RWPE2 (cell line): ENCODE data around the gene SGPP1.

Experiments used
- ATAC-seq: fragments of 200-7000 bp; cut with Tn5 transposase; 3 replicates; pipeline ENCODE4 v1.9.1; 2021; ENCODE audit warnings: low read depth
- DNase-seq: peaks from one replicate; pipeline ENCODE4 v3.0.0-alpha.2; 2020; ENCODE audit warnings: low spot score
- H3K27ac ChIP-seq: fragments of 450-650 bp; 2 replicates; pipeline ENCODE4 v1.5.1; 2017; ENCODE audit warnings: mild to moderate bottlenecking; ENCODE audit not compliant: poor library complexity, severe bottlenecking
- H3K27me3 ChIP-seq: fragments of 250-450 bp; sonication (Bioruptor Pico); 2 replicates; pipeline ENCODE4 v1.5.1; 2021; ENCODE audit warnings: mild to moderate bottlenecking, moderate library complexity; ENCODE audit not compliant: insufficient read depth, poor library complexity, severe bottlenecking
- H3K36me3 ChIP-seq: fragments of 250-450 bp; sonication (Bioruptor Pico); 2 replicates; pipeline ENCODE4 v1.5.1; 2020; ENCODE audit warnings: low read depth, mild to moderate bottlenecking, moderate library complexity
- H3K4me1 ChIP-seq: fragments of 250-450 bp; sonication (Bioruptor Pico); 2 replicates; pipeline ENCODE4 v1.5.1; 2021; ENCODE audit warnings: mild to moderate bottlenecking, moderate library complexity; ENCODE audit not compliant: insufficient read depth, poor library complexity, severe bottlenecking
- H3K4me3 ChIP-seq: fragments of 250-450 bp; sonication (Bioruptor Pico); 2 replicates; pipeline ENCODE4 v1.5.1; 2021; ENCODE audit warnings: mild to moderate bottlenecking, moderate library complexity; ENCODE audit not compliant: severe bottlenecking
- H3K9me3 ChIP-seq: fragments of 250-450 bp; sonication (Bioruptor Pico); 2 replicates; pipeline ENCODE4 v1.5.1; 2021; ENCODE audit warnings: mild to moderate bottlenecking, moderate library complexity; ENCODE audit not compliant: severe bottlenecking
- CTCF ChIP-seq: fragments of 450-650 bp; IDR thresholded peaks from one replicate; pipeline ENCODE4 v1.5.1; 2017; ENCODE audit warnings: mild to moderate bottlenecking, moderate library complexity; ENCODE audit not compliant: poor library complexity, severe bottlenecking

SGPP1 gene

GRCh38 chr14:63689132-63689531 lies 38.7 kb downstream of the SGPP1 start:
- H3K9me3 ChIP-seq, result no peaks in the 10 kb centered on the region
- peaks cover 6% of the 10 kb centered on the region for H3K4me1 ChIP-seq
- no peak overlapping the region for H3K27ac ChIP-seq
- TF ChIP-seq CTCF, result no peak
- H3K4me3 ChIP-seq, result no peak overlapping the region
- ATAC-seq (no peak), DNase-seq (no peak)
- peaks cover 28% of the 10 kb centered on the region for H3K36me3 ChIP-seq
- no peaks in the 10 kb centered on the region for H3K27me3 ChIP-seq

DNA sequence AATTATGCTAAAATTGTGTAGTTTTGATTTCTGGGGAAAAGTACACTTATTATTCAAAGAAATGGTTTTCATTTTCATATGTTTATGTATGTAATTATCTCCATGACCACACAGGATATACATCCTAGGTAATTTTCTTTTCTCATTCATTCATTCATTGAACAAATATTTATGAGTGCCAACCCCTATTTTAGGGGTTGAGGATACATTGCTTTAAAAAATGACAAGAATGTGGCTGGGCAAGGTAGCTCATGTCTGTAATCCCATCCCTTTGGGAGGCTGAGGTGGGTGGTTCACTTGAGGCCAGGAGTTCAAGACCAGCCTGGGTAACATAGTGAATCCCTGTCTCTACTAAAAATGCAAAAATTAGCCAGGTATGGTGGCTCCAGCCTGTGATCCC lies 40.9 kb downstream of the SGPP1 start:
- peak; percentile 55; the same call in 1 of the 3 replicates for ATAC-seq

DNA sequence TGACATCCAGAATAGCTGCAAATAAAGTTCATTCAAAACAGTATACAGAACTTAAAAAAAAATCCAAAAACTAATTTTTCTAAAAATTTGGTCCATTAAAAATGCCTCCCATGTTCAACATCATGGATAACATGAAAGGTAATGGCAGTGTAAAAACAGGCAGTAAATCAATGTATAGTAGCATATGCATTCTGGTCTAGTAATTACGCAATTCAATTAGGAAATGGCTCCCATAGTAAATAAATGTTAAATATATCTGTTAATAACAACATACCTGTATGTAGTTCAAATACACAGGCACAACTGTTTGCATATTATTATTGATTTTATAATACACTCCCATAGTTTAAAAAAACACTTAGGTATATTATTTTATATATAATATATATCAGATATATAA lies 42.5 kb downstream of the SGPP1 start:
- Histone ChIP-seq H3K27me3 (no peaks in the 10 kb centered on the region), H3K4me1 (peaks cover 3% of the 10 kb centered on the region), H3K36me3 (peaks cover 31% of the 10 kb centered on the region), H3K27ac (no peak overlapping the region), H3K4me3 (no peak overlapping the region), H3K9me3 (no peaks in the 10 kb centered on the region)
- no peak for TF ChIP-seq CTCF
- ATAC-seq (no peak), DNase-seq (no peak)

More for the DNA sequence above, 40.9 kb downstream of the SGPP1 start:
- peaks cover 31% of the 10 kb centered on the region for H3K36me3 ChIP-seq
- no peak for TF ChIP-seq CTCF
- H3K9me3 ChIP-seq, result no peaks in the 10 kb centered on the region
- no peak overlapping the region for H3K4me3 ChIP-seq
- H3K27ac ChIP-seq, result no peak overlapping the region
- no peak for DNase-seq
- peaks cover 6% of the 10 kb centered on the region for H3K4me1 ChIP-seq
- no peaks in the 10 kb centered on the region for H3K27me3 ChIP-seq

DNA sequence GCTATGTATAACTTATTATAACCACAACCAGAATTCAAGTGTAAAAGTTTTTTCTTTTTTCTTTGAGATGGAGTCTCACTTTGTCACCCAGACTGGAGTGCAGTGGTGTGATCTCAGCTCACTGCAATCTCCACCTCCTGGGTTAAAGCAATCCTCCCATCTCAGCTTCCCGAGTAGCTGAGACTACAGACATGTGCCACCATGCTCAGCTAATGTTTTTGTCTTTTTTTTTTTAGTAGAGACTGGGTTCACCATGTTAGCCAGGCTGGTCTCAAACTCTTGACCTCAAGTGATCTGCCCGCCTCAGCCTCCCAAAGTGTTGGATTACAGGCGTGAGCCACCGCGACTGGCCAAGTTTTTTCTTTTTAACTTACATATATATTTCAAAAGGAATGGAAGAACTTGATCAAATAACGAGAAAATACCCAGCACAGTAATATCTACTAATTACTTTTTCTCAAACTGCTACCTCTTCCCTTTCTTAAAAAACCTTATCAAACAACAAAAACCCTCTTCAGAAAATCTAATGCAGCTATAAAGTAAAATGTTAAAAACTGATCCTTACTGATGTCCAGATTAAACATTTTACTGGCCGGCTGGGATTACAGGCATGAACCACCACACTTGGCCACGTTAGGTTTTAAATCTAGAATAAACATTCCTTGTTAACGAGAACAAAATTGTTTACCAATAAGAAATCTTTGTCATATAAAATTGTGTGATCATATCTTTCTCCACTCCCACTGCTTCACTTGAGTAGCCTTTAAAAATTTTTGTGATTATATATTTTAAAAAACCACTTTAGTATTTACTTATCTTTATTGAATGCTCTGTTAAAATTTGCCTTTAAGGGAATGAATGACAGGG lies 44.9 kb downstream of the SGPP1 start:
- no peak for ATAC-seq
- no peak for TF ChIP-seq CTCF
- peaks cover 8% of the 10 kb centered on the region for H3K4me1 ChIP-seq
- no peak for DNase-seq
- H3K9me3 ChIP-seq, result no peaks in the 10 kb centered on the region
- no peaks in the 10 kb centered on the region for H3K27me3 ChIP-seq
- peaks cover 31% of the 10 kb centered on the region for H3K36me3 ChIP-seq
- no peak overlapping the region for H3K27ac ChIP-seq
- no peak overlapping the region for H3K4me3 ChIP-seq

- Histone ChIP-seq H3K36me3 (peaks cover 17% of the 10 kb centered on the region), H3K4me3 (no peak overlapping the region), H3K9me3 (no peaks in the 10 kb centered on the region), H3K4me1 (peaks cover 13% of the 10 kb centered on the region), H3K27ac (peak overlapping the region; percentile 21), H3K27me3 (no peaks in the 10 kb centered on the region)
- TF ChIP-seq CTCF, result no peak
- DNase-seq (no peak), ATAC-seq (peak; percentile 55; the same call in 2 of the 3 replicates)
Observed at GRCh38 chr14:63678536-63678935, 49.3 kb downstream of the SGPP1 start.
